Measurements from ENCODE around the gene CHTOP.
A peak's percentile ranks its signal among the peaks of the same experiment; 100 is the strongest.

CHTOP gene

DNA sequence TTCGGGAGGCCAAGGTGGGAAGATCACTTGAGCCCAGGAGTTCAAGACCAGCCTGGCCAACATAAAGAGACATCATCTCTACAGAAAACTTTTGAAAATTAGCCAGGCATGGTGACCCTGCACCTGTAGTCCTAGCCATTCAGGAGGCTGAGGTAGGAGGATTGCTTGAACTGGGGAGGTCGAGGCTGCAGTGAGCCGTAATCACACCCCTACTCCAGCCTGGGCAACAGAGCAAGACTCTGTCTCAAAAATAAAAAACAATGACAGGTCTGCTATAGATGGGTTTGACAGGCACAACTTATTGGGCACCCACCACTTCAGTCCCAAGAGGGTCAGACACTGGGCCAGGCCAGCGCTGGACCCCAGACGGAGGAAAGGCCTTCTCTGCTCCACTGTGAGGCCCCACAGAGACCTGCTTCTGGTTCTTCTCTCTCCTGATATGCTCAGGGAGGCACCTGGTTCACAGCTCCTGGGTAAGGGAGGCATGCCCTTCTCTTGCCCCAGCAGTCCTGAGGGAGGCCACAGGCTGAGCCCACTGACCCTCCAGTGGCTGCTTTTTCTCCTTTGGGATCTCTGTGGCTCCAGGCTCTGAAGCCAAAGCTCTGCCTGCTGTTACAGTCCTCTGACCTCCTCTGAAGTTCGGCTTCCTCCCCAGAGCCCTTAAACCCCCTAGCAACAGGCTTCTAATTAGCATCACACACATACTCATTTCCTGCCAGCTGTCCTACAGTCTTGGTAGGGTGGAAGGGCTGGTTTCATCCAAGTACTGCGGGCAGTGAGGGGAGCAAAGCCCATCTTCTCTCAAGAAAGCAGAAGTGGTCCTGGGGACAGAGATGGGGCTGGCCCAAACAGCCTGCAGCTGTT is 35.3 kb upstream of the CHTOP start:
- Histone ChIP-seq H4K91ac (ENCODE audit: low read length) (peak overlapping the region; percentile 36), H2BK12ac (ENCODE audit: low read length in 2 of 2) (peak overlapping the region; percentile 92 to 98), H3K23ac (ENCODE audit: low read length in 2 of 2) (peak overlapping the region in 1 of 2 experiments; percentile 10), H3K36me3 (ENCODE audit: control insufficient read depth in 1 of 2, insufficient read depth in 2 of 2, low read depth in 1 of 2, low read length in 2 of 2) (peaks cover 12 to 26% of the 10 kb centered on the region in 2 experiments), H3K9ac (ENCODE audit: low read length) (peak overlapping the region; percentile 75), H2BK120ac (ENCODE audit: low read depth, low read length) (peak overlapping the region; percentile 56), H3K14ac (ENCODE audit: low read length in 2 of 2) (no peak overlapping the region), H3K18ac (ENCODE audit: low read depth in 1 of 2, low read length in 2 of 2) (peak overlapping the region; percentile 81 to 91), H2BK5ac (ENCODE audit: low read depth, low read length, poor library complexity, severe bottlenecking) (no peak overlapping the region), H4K8ac (ENCODE audit: low read length) (peak overlapping the region; percentile 74), H2AFZ (ENCODE audit: low read depth, low read length) (peak overlapping the region; percentile 15), H2BK15ac (ENCODE audit: low read depth, poor library complexity, severe bottlenecking) (no peak overlapping the region), H3K4ac (ENCODE audit: low read depth in 1 of 2, low read length in 2 of 2) (peak overlapping the region; percentile 55 to 94), H3K79me1 (replicated peaks; ENCODE audit: low read length, poor library complexity, severe bottlenecking) (peaks cover 10% of the 10 kb centered on the region), H3K4me2 (ENCODE audit: low read length, poor library complexity, severe bottlenecking) (no peak overlapping the region), H3K27me3 (ENCODE audit: control insufficient read depth in 1 of 2, insufficient read depth in 1 of 2, low read length in 2 of 2) (no peaks in the 10 kb centered on the region), H2AK5ac (ENCODE audit: low read length, severe bottlenecking) (peak overlapping the region; percentile 63), H3K4me1 (ENCODE audit: control insufficient read depth, insufficient read depth, low read depth, low read length) (peaks cover 17% of the 10 kb centered on the region), H3K4me3 (ENCODE audit: insufficient read depth in 1 of 2, low read depth in 1 of 2, low read length in 2 of 2) (no peak overlapping the region), H3K27ac (ENCODE audit: low read length, poor library complexity, severe bottlenecking) (peak overlapping the region; percentile 38), H3K9me3 (ENCODE audit: control insufficient read depth, low read length) (no peaks in the 10 kb centered on the region)
- DNase-seq = peak; percentile 82
- 55% methylated on average over 6 of the region's 7 CpGs for WGBS

DNA sequence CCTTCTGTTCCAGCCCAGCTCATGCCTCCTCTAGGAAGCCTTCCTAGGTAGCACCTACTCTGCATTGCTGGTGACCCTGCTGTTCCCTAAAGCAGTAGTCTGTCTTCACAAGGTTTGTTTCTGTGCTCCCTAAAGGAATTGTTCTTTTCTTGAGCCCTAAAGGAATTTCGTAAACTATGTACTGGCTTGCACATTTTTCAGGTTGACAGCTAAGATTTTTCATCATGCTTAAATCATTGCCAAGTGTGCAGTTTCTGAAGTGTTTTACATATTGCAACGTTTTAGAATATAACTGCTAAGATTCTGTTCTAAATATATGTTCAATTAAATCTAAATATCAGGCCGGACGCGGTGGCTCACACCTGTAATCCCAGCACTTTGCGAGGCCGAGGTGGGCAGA is 34.0 kb upstream of the CHTOP start:
- Histone ChIP-seq H3K4ac (ENCODE audit: low read depth in 1 of 2, low read length in 2 of 2) (peak overlapping the region in 1 of 2 experiments; percentile 13), H3K27me3 (ENCODE audit: control insufficient read depth in 1 of 2, insufficient read depth in 1 of 2, low read length in 2 of 2) (no peaks in the 10 kb centered on the region), H3K23ac (ENCODE audit: low read length in 2 of 2) (peak overlapping the region in 1 of 2 experiments; percentile 46), H3K9ac (ENCODE audit: low read length) (peak overlapping the region; percentile 63), H3K18ac (ENCODE audit: low read depth in 1 of 2, low read length in 2 of 2) (peak overlapping the region; percentile 3 to 89), H3K14ac (ENCODE audit: low read length in 2 of 2) (peak overlapping the region in 1 of 2 experiments; percentile 95), H4K8ac (ENCODE audit: low read length) (no peak overlapping the region), H2AK5ac (ENCODE audit: low read length, severe bottlenecking) (peak overlapping the region; percentile 83), H3K36me3 (ENCODE audit: control insufficient read depth in 1 of 2, insufficient read depth in 2 of 2, low read depth in 1 of 2, low read length in 2 of 2) (peaks cover 25 to 28% of the 10 kb centered on the region in 2 experiments), H3K79me1 (replicated peaks; ENCODE audit: low read length, poor library complexity, severe bottlenecking) (peaks cover 11% of the 10 kb centered on the region), H3K4me1 (ENCODE audit: control insufficient read depth, insufficient read depth, low read depth, low read length) (peaks cover 17% of the 10 kb centered on the region), H3K4me2 (ENCODE audit: low read length, poor library complexity, severe bottlenecking) (no peak overlapping the region), H2BK5ac (ENCODE audit: low read depth, low read length, poor library complexity, severe bottlenecking) (no peak overlapping the region), H3K27ac (ENCODE audit: low read length, poor library complexity, severe bottlenecking) (no peak overlapping the region), H3K4me3 (ENCODE audit: insufficient read depth in 1 of 2, low read depth in 1 of 2, low read length in 2 of 2) (no peak overlapping the region), H2AFZ (ENCODE audit: low read depth, low read length) (no peak overlapping the region), H3K9me3 (ENCODE audit: control insufficient read depth, low read length) (no peaks in the 10 kb centered on the region), H2BK15ac (ENCODE audit: low read depth, poor library complexity, severe bottlenecking) (no peak overlapping the region), H2BK120ac (ENCODE audit: low read depth, low read length) (peak overlapping the region; percentile 81), H4K91ac (ENCODE audit: low read length) (peak overlapping the region; percentile 79), H2BK12ac (ENCODE audit: low read length in 2 of 2) (peak overlapping the region; percentile 61 to 92)
- DNase-seq = no peak
- 90% methylated on average over 6 of the region's 7 CpGs for WGBS

DNA sequence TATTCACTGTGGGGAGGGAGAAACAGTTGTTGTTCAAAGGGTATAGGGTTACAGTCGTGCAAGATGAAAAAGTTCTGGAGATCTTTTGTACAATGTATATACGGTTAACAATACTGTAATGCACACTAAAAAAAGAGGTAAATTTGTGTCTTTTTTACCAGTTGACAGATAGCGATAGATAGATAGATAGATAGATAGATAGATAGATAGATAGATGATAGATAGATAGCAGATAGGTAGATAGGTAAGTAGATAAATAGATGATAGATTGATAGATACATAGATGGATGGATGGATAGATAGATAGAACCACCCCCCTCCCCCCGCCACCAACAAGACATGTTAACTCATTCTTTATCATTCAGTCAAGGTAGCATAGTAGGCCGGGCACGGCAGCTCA is 31.1 kb upstream of the CHTOP start:
- Histone ChIP-seq H2BK120ac (ENCODE audit: low read depth, low read length) (no peak overlapping the region), H3K4me3 (ENCODE audit: insufficient read depth in 1 of 2, low read depth in 1 of 2, low read length in 2 of 2) (no peak overlapping the region), H2AK5ac (ENCODE audit: low read length, severe bottlenecking) (no peak overlapping the region), H3K9ac (ENCODE audit: low read length) (no peak overlapping the region), H3K4me1 (ENCODE audit: control insufficient read depth, insufficient read depth, low read depth, low read length) (peaks cover 21% of the 10 kb centered on the region), H4K91ac (ENCODE audit: low read length) (no peak overlapping the region), H2BK5ac (ENCODE audit: low read depth, low read length, poor library complexity, severe bottlenecking) (no peak overlapping the region), H3K27me3 (ENCODE audit: control insufficient read depth in 1 of 2, insufficient read depth in 1 of 2, low read length in 2 of 2) (no peaks in the 10 kb centered on the region), H3K79me1 (replicated peaks; ENCODE audit: low read length, poor library complexity, severe bottlenecking) (peaks cover 25% of the 10 kb centered on the region), H3K23ac (ENCODE audit: low read length in 2 of 2) (no peak overlapping the region), H3K9me3 (ENCODE audit: control insufficient read depth, low read length) (no peaks in the 10 kb centered on the region), H3K14ac (ENCODE audit: low read length in 2 of 2) (no peak overlapping the region), H2AFZ (ENCODE audit: low read depth, low read length) (no peak overlapping the region), H3K4ac (ENCODE audit: low read depth in 1 of 2, low read length in 2 of 2) (no peak overlapping the region), H2BK12ac (ENCODE audit: low read length in 2 of 2) (no peak overlapping the region), H4K8ac (ENCODE audit: low read length) (no peak overlapping the region), H3K18ac (ENCODE audit: low read depth in 1 of 2, low read length in 2 of 2) (no peak overlapping the region), H2BK15ac (ENCODE audit: low read depth, poor library complexity, severe bottlenecking) (no peak overlapping the region), H3K4me2 (ENCODE audit: low read length, poor library complexity, severe bottlenecking) (no peak overlapping the region), H3K27ac (ENCODE audit: low read length, poor library complexity, severe bottlenecking) (no peak overlapping the region), H3K36me3 (ENCODE audit: control insufficient read depth in 1 of 2, insufficient read depth in 2 of 2, low read depth in 1 of 2, low read length in 2 of 2) (peaks cover 46 to 54% of the 10 kb centered on the region in 2 experiments)
- 98% methylated on average over 5 of the region's 6 CpGs for WGBS
- DNase-seq = no peak

DNA sequence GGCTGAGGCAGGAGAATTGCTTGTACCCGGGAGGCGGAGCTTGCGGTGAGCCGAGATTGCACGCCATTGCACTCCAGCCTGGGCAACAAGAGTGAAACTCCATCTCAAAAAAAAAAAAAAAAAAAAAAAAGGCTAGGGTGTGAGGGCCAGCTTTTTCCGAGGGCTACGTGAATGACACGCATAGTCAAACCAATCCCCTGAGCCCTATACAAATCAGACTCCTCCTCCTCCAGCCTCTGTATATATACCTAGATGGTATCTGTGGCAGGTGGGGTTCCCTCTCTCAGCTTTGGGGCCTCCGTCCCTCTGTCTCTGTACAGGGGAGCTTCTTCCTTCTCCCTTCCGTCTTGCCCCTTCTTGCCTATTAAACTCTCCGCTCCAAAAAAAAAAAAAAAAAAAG is 27.7 kb upstream of the CHTOP start:
- Histone ChIP-seq H2AK5ac (ENCODE audit: low read length, severe bottlenecking) (no peak overlapping the region), H3K4me1 (ENCODE audit: control insufficient read depth, insufficient read depth, low read depth, low read length) (peaks cover 42% of the 10 kb centered on the region), H3K9me3 (ENCODE audit: control insufficient read depth, low read length) (no peaks in the 10 kb centered on the region), H3K27ac (ENCODE audit: low read length, poor library complexity, severe bottlenecking) (no peak overlapping the region), H2BK15ac (ENCODE audit: low read depth, poor library complexity, severe bottlenecking) (no peak overlapping the region), H3K27me3 (ENCODE audit: control insufficient read depth in 1 of 2, insufficient read depth in 1 of 2, low read length in 2 of 2) (no peaks in the 10 kb centered on the region), H3K4me3 (ENCODE audit: insufficient read depth in 1 of 2, low read depth in 1 of 2, low read length in 2 of 2) (no peak overlapping the region), H3K36me3 (ENCODE audit: control insufficient read depth in 1 of 2, insufficient read depth in 2 of 2, low read depth in 1 of 2, low read length in 2 of 2) (peaks cover 41 to 66% of the 10 kb centered on the region in 2 experiments), H3K9ac (ENCODE audit: low read length) (no peak overlapping the region), H3K18ac (ENCODE audit: low read depth in 1 of 2, low read length in 2 of 2) (no peak overlapping the region), H2AFZ (ENCODE audit: low read depth, low read length) (no peak overlapping the region), H4K8ac (ENCODE audit: low read length) (no peak overlapping the region), H3K23ac (ENCODE audit: low read length in 2 of 2) (no peak overlapping the region), H3K79me1 (replicated peaks; ENCODE audit: low read length, poor library complexity, severe bottlenecking) (peaks cover 18% of the 10 kb centered on the region), H3K4ac (ENCODE audit: low read depth in 1 of 2, low read length in 2 of 2) (no peak overlapping the region), H3K4me2 (ENCODE audit: low read length, poor library complexity, severe bottlenecking) (no peak overlapping the region), H2BK120ac (ENCODE audit: low read depth, low read length) (no peak overlapping the region), H3K14ac (ENCODE audit: low read length in 2 of 2) (no peak overlapping the region), H2BK12ac (ENCODE audit: low read length in 2 of 2) (no peak overlapping the region), H2BK5ac (ENCODE audit: low read depth, low read length, poor library complexity, severe bottlenecking) (no peak overlapping the region), H4K91ac (ENCODE audit: low read length) (no peak overlapping the region)
- WGBS = 100% methylated on average over 3 of the region's 11 CpGs
- no peak for DNase-seq

All from mesenchymal stem cell (in vitro differentiated cells and primary cell).